C4-2B (cell line): ENCODE results near the gene HBZ.
"Not testable (repeated sequence)": the region's sequence is repeated elsewhere in the genome, so short reads cannot be mapped to it uniquely, and the experiment has no call there.

ENCODE experiments used
- H3K27ac ChIP-seq: fragments of 450-650 bp; 2 replicates; pipeline ENCODE4 v1.5.1; 2017
- ZFX ChIP-seq: fragments of 450-650 bp; IDR thresholded peaks from 2 replicates; pipeline ENCODE4 v1.6.1; 2017
- TF ChIP-seq, protein P1 (sequence below): fragments of 450-650 bp; conservative IDR thresholded peaks from 2 replicates; pipeline ENCODE4 v1.5.1; 2017; ENCODE audit warnings: mild to moderate bottlenecking

Gene HBZ

DNA sequence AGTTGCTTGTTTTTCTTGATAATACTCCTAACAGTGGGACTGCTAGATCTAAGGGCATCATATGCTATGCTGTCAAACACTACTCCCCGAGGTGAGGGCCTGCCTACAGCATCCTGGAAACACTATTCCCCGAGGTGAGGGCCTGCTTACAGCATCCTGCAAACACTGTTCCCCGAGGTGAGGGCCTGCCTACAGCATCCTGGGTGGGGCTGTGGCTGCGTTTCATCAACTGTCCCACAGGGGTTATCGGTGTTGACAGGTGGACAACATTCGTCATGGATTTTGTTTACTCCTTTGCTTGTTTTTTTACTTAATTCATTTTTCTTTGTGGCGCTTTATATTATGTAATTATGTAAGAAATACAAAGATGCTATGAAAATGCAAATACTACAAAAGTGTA, 36.4 kb upstream of the HBZ start:
- TF ChIP-seq, protein P1, sequence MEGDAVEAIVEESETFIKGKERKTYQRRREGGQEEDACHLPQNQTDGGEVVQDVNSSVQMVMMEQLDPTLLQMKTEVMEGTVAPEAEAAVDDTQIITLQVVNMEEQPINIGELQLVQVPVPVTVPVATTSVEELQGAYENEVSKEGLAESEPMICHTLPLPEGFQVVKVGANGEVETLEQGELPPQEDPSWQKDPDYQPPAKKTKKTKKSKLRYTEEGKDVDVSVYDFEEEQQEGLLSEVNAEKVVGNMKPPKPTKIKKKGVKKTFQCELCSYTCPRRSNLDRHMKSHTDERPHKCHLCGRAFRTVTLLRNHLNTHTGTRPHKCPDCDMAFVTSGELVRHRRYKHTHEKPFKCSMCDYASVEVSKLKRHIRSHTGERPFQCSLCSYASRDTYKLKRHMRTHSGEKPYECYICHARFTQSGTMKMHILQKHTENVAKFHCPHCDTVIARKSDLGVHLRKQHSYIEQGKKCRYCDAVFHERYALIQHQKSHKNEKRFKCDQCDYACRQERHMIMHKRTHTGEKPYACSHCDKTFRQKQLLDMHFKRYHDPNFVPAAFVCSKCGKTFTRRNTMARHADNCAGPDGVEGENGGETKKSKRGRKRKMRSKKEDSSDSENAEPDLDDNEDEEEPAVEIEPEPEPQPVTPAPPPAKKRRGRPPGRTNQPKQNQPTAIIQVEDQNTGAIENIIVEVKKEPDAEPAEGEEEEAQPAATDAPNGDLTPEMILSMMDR: no peak
- no peak for TF ChIP-seq ZFX
- no peak overlapping the region for H3K27ac ChIP-seq

DNA sequence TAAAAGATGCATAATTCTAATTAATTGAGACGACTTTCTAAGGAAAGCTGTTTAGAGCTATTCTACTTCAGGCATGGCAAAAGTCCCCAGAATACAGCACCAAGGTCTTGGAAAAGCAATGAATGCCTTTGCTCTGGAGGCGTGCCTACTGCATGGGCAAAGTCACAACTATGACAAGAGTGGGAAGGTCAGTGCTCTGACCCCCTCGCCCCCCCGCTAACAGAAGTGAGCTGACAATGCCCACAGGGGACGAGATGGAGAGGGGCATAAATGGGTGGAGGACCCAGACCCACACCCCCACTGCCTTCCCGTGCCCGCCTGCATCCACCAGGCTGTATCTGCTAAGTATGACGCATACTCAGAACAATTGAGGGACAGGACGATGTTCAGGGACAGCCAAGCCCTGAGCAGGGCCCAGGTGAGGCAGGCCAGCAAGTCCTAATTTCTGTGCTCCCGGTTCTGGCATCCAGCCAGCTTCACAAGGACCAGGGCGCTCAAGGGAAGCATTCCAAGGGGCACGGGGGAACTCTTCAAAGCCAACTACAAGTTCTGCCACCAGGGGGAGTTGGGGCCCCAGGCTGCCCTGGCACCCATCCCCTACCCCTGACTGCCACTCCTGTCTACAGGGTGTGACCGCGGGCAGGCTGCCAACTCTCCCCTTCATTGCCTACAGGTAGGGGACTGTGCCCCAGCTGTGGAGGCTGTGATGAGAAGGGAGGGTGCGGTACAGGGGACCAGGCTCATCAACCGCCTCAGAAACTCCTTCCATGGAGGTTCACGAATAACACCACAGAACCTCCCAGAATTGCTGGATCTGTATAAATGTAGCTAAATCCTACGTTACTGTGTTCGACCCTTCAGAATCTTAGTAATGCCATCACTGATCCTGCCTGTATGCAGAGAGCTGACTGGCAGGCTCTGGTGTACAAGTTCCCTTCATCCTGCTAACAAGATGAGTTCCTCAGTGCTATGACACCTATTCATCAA, 34.8 kb upstream of the HBZ start:
- no peak overlapping the region for H3K27ac ChIP-seq
- no peak for TF ChIP-seq ZFX
- TF ChIP-seq, protein P1: peak; percentile 80

DNA sequence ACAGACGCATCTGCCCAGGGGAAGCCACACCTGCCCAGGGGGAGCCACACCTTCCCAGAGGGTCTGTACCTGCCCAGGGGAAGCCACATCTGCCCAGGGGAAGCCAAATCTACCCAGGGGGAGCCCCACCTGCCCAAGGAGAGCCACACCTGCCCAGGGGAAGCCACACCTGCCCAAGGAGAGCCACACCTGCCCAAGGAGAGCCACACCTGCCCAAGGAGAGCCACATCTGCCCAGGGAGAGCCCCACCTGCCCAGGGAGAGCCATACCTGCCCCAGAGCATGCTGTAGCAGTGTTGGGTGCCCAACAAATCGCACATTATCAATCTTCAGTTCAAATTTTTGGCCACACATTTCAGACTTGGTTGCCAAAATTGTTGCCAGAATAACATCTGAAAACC, 33.6 kb upstream of the HBZ start:
- H3K27ac ChIP-seq: no peak overlapping the region
- TF ChIP-seq, protein P1: no peak
- no peak for TF ChIP-seq ZFX

DNA sequence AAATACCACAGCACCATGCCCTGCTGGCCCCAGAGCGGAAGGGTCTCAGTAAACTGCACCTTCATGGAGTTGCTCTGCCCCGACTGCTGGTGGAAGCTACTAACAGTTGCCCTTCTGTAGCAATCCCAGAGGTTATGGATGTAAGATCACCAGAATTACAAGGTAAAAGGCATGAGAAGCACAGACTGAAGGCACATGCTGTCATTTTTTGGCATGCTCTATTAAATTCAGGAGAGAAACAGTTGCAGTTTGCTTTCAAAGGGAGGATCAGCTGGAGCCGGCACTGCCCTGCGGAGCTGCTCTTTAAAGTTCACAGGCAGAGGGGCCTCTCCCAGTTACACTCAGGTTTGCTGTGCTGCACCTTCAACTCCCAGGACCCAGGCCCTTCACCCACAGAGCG, 33.1 kb upstream of the HBZ start:
- H3K27ac ChIP-seq: no peak overlapping the region
- TF ChIP-seq, protein P1: no peak
- no peak for TF ChIP-seq ZFX

DNA sequence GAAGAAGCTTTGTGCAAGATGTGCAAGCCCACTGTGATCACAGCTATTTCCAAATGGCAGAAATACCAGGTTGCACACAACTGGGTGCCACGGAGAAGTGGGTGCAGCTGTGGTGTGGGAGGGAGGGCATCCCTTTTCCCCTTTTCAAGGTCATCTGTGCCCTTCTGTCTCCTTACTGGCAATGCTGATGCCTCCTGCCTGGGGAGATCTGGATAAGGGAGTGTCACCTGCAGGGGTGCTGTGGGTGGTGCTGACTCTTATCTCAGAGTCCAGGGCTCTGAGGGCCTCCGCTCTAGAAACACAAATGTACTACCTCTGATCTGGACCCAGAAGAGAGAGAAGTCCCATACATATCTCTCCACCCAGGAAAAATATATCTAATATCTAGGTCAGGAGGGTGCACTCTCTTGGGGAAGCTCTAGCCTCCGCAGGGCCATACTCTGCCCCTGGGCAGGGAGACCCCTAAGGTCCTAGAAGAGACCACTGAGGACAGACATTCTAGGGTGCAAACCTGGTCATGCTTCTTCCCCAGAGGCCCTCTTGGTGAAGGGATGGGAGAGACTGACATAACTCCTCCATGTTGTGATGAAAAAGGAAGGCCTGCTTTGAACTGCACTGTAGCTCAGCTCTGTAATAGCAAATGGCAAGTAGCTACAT, 32.5 kb upstream of the HBZ start:
- TF ChIP-seq, protein P1: no peak
- TF ChIP-seq ZFX: no peak
- H3K27ac ChIP-seq: no peak overlapping the region

DNA sequence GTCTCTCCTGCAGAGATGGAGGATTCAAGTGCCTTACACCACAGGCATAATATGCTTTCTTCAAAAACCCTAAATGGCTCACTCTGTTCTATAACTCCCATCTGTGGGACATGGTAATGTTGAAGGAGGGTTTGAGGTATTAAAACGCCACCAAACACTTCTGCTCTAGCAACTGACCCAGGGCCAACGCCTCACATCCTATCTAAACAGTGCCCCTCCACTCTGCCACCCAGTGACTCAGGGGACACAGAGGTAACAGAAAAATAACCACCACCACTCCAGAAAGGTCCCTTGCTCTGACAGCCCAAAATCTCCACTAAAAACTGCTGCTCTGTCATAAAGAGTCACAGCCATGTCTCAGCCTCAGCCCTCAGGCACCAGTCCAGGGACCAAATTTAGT, 31.7 kb upstream of the HBZ start:
- no peak overlapping the region for H3K27ac ChIP-seq
- TF ChIP-seq, protein P1: no peak
- TF ChIP-seq ZFX: no peak

DNA sequence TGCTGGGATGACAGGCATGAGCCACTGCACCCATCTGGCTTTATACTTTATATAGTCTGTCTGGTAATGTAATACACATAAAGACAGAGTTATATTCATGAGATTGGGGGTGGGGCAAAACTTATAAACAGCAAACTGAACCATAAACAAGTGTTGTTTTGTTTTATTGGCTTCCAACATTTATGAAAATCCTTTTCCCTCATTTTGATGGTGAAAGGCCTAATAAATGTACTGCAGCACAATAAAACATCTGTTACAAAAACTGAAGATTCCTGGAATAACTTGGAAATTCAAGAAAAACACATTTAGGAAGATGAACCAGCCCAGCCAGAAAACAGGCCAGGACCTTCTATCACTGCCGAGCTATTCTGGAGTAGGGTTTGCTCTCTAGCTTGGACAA, 30.1 kb upstream of the HBZ start:
- H3K27ac ChIP-seq: no peak overlapping the region
- TF ChIP-seq ZFX: no peak
- TF ChIP-seq, protein P1: no peak

DNA sequence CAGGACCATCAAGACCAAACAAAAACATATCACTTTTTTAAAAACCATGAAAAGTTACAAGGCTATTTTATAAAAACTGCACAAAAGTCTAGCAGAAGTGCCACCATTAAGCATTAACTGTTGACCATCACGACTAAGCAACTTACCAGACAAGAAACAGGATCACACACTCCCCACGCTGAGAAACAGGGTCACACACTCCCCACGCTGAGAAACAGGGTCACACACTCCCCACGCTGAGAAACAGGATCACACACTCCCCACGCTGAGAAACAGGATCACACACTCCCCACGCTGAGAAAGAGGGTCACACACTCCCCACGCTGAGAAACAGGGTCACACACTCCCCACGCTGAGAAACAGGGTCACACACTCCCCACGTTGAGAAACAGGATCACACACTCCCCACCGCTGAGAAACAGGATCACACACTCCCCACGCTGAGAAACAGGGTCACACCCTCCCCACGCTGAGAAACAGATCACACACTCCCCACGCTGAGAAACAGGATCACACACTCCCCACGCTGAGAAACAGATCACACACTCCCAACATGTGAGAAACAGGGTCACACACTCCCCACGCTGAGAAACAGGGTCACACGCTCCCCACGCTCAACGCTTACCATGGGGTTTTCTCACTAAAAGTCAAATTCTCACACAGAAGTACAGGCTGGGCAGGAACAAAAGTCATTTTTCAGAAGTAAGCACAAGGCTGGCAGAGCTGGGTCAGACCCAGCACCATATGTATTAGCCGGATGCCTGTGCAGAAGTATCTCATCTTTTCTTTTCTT, 28.7 kb upstream of the HBZ start:
- not testable (repeated sequence) for H3K27ac ChIP-seq
